GM13976 (cell line): ENCODE measurements around the gene BAIAP3.

ENCODE experiments used
- DNase-seq: peaks from one replicate; pipeline ENCODE4 v3.0.0; 2012; ENCODE audit warnings: low spot score
- CTCF ChIP-seq: IDR thresholded peaks from 2 replicates; pipeline ENCODE4 v1.5.1; 2012; ENCODE audit warnings: borderline replicate concordance, mild to moderate bottlenecking; ENCODE audit not compliant: insufficient read depth; ENCODE audit errors: extremely low read depth, missing control alignments, control extremely low read depth
- in situ Hi-C: fragments of 300-500 bp; cut with MboI; formaldehyde crosslinking; loops from one replicate; pipeline ENCODE4 v1.12.0; 2022; ENCODE audit warnings: low sequenced_read_pairs, mixed read lengths, inconsistent platforms; ENCODE audit not compliant: unreplicated experiment

BAIAP3 gene

GRCh38 chr16:1343428-1344242 is 10.2 kb downstream of the BAIAP3 start:
- no peak for TF ChIP-seq CTCF
- in situ Hi-C loops = no loop called here
- DNase-seq = no peak

GRCh38 chr16:1344499-1344898 is 11.1 kb downstream of the BAIAP3 start:
- in situ Hi-C loops = no loop called here
- DNase-seq = no peak
- TF ChIP-seq CTCF = no peak

- in situ Hi-C loops = no loop called here
- TF ChIP-seq CTCF = no peak
- no peak for DNase-seq
Measured at GRCh38 chr16:1345087-1345486, 11.6 kb downstream of the BAIAP3 start.

- no peak for DNase-seq
- in situ Hi-C loops = no loop called here
- TF ChIP-seq CTCF = no peak
Measured at GRCh38 chr16:1345651-1346421, 12.4 kb downstream of the BAIAP3 start.

GRCh38 chr16:1346422-1347285 is 13.2 kb downstream of the BAIAP3 start:
- TF ChIP-seq CTCF = no peak
- DNase-seq = no peak
- in situ Hi-C loops = no loop called here

- DNase-seq = no peak
- in situ Hi-C loops = no loop called here
- TF ChIP-seq CTCF = no peak
Measured at GRCh38 chr16:1347286-1347855, 13.9 kb downstream of the BAIAP3 start.
